GM18867 (cell line): ENCODE measurements around the gene BMERB1.
"Not testable (repeated sequence)": the region's sequence is repeated elsewhere in the genome, so short reads cannot be mapped to it uniquely, and the experiment has no call there.

ENCODE experiments used
- ATAC-seq: cut with Tn5 transposase; IDR thresholded peaks from one replicate; pipeline ENCODE4 v1.9.1; 2021; ENCODE audit warnings: mild to moderate bottlenecking, moderate library complexity; ENCODE audit not compliant: unreplicated experiment

BMERB1 gene

GRCh38 chr16:15607221-15607699 lies 172.9 kb downstream of the BMERB1 start:
- not testable (repeated sequence) for ATAC-seq

DNA sequence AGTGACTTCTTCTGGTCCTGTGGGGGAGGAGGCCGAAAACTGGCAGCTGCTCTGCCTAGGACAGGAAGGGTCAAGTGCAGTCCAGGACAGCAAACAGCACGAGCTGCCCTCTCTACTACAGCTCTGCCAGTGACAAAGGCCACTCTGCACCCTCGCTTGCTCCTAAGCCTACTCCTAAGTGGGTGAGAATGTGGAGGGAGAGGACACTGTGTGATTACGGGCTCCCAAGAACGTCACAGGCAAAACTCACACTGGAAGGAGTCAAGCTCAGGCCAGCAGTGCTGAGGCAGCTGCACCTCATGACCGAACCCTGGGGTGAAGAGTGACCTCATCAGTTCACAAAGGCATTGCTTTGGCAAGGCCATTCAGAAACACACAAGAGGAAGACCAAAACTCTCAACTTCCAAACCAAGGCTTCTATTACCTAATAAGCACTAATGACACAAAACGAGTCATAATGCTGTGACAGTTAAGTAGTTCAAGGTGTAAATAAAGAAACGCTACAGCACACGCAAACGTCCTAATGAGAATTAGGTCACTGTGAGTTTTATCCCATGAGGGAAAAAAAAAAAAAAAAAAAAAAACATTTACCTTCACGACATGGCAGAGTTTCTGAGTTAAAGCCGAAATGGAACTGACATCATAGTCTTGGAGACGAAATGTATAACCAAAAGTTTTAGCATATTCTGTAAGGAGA lies 173.5 kb downstream of the BMERB1 start:
- ATAC-seq, result no peak

- no peak for ATAC-seq
Measured at GRCh38 chr16:15608398-15609285, 174.3 kb downstream of the BMERB1 start.

DNA sequence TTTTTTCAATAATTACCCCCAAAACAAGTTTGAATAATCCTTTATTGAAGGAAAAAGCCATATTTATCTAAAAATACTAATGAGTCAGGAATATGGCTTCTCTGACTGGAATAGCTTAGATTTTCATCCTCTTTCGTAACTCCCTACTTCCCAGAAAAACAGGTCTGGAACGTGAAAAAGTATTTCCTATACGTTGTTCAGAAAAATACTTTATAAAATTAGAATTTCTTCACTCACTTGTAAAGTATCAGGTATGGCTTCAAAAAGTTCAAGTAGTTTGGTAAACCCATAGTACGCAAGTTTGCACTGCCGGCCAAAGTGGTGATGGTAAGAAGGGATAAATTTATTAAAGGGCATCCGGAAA lies 174.9 kb downstream of the BMERB1 start:
- no peak for ATAC-seq

DNA sequence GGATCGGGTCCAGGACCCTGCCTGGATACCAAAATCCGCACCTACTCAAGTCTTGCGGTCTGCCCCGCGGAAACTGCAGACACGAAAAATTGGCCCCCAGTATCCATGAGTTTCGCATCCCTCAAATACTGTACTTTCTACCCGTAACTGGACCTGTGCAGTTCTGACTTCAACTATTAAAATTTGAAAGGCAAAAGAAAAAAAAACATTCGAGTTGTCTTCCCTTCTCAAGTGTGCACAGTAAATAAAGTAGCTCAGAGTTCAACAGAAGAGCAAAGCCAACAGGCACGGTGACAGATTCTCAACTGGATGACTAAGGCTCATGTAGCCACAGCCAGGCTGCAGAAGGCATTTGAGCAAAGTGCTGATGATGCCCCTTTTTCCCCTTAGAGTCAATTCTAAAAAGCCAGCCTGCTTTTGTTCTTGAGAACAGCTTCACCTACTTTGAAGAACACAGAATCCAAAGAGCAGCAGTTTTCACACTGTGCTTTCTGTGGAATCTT lies 176.0 kb downstream of the BMERB1 start:
- ATAC-seq, result no peak

DNA sequence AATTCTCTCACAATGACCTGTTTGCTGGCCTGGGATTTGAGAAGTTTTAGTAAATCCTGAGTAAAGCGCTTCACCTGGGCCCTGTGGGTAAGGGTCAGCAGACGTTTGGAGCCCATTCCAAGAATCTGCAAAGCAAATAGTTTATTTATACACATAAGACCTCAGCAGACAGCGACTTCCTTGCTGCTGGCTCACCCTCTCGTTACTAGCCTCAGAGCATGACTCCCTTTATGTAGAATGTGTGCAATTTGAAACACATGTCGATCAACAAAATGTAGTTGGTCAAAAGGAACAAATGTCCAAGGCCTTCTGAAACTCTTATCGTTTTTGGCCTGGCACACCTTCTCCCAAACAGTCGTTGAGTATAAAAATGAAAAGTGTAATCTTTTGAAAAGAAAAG lies 177.2 kb downstream of the BMERB1 start:
- ATAC-seq, result no peak

DNA sequence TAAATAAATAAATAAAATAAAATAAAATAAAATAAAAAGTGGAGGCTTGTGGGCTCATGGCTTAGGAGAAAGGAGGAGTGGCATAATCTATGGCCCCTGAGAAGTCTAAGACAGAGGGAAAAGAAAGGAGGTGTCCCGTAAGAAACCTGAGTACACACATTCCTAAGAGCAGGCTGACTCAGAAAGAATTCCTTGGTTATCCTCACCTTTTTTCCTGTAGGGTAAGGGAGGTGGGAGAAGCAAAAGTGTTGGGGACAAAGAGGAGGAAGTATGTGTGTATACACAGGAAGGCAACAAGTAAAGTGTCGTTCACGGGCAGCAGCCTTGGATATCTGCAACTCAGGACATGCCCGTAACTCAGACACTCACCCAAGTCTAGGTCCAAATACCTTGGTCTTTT lies 179.3 kb downstream of the BMERB1 start:
- ATAC-seq, result no peak

GRCh38 chr16:15616012-15616411 lies 181.6 kb downstream of the BMERB1 start:
- no peak for ATAC-seq

DNA sequence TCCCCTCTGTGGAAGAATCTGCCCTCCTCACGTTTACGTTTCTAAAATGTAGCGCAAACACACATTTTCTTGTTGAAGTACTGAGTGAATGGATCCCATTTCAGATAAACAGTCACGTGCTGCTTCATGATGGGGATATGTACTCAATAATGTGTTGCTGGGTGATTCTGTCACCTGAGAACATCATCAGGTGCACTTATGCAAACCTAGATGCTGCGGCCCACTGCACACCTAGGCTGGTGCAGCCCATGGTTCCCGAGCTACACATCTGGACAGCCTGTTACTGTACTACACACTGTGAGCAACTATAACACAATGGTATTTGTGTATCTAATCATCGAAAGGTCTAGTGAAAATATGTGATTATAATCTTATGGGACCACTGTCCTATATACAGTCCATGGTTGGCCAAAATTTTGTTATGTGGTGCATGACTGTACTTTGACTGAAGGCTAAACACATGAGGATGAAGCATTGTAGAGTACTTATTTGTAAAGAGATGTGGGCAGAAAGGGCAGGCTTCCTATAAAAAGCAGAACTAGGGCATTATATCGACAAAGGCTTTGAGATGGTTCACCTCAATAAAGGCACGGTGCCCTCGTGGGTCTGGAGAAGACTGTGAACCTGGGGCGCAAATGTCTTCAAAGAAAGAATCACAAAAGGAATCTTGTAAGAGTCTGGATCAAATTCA lies 182.2 kb downstream of the BMERB1 start:
- ATAC-seq, result no peak

GRCh38 chr16:15617901-15618300 lies 183.5 kb downstream of the BMERB1 start:
- no peak for ATAC-seq

GRCh38 chr16:15618392-15618791 lies 184.0 kb downstream of the BMERB1 start:
- no peak for ATAC-seq

DNA sequence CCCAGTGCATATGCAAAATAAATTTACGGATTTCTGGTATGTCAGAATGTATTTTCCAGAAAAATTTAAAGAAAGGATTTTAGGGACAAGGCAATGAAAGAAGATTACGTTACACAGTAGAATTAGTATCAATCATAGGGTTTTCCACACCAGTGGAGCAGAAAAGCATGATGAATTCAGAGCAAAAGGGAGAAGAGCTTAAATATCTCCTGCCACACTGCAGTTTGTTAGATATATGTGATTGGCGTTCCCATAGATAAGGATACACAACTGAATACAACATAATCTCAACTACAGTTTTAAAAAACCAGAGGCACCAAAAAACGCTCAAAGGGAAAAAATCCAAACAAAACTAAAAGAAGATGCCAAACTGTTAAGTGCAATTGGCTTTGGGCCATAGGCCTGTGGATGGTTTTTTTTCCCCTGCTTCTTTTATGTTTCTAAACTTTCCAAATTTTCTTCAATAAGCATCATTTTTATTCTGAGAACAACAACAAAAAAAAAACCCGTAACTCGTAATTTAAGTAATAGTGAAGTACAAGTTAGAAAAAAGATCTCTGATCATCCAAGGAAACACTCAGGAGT lies 186.3 kb downstream of the BMERB1 start:
- ATAC-seq, result no peak

- ATAC-seq, result no peak
Measured at GRCh38 chr16:15621456-15621855, 187.1 kb downstream of the BMERB1 start.

DNA sequence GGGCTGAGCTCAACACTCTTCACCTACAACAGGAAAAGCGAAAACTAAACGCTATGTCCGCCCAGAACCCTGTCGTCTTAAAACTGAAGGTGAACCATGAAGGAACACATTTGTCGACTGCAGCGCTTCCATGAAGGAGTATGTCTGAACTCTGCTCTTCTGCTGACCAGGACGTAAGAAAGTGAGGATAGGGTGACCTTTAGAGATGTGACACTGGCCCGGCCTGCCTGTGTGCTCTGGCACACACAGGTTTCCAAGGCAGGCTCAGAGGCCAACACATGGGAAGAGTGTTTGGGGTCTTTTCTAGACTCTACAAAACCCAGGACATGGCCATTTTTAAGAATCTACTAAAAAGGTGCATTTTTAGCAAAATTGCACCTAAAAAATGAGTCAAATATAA lies 187.5 kb downstream of the BMERB1 start:
- no peak for ATAC-seq

- ATAC-seq, result no peak
Measured at GRCh38 chr16:15631730-15632409, 197.5 kb downstream of the BMERB1 start.

DNA sequence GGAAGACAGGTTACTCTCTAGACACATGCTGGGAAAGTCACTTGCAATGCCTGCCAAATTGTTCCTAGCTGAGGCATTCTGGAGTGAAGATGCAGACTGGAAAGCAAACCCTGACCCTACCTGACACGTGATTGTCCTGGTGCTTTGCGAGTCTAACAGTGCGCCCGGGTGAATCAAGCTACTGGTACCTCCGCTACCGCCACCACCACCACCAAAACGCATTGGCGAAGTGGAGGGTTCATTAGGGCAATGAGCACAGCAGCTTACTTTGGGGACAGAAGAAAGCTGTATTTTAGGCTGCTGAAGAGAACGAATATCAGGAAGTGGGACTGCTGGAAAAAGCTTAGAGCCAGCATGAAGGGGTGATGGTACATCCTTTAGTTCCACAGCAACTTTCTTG lies 201.5 kb downstream of the BMERB1 start:
- no peak for ATAC-seq

DNA sequence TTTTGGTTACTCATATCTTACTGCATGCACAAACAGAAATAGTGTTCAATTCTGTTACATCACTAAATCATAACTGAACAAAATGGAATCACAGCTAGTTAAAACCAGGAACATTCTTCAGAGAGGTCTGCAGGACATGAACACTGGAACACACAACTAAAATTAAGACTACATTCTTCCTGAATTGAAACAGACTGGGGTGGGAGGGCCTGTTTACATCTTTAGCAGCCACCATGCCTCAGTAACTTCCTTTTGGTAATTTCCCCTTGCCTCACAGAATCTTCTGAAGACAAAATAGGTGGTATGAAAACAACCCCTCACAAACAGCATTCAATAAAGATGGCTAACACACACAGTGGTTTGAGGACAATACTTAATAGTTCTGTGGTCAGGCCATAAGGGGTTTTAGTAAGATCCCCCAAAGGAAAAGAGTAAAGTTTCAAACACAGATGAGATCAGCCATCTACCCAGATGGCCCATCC lies 202.0 kb downstream of the BMERB1 start:
- ATAC-seq, result no peak
